ENCODE measurements around the gene KIF26B.

Gene KIF26B

DNA sequence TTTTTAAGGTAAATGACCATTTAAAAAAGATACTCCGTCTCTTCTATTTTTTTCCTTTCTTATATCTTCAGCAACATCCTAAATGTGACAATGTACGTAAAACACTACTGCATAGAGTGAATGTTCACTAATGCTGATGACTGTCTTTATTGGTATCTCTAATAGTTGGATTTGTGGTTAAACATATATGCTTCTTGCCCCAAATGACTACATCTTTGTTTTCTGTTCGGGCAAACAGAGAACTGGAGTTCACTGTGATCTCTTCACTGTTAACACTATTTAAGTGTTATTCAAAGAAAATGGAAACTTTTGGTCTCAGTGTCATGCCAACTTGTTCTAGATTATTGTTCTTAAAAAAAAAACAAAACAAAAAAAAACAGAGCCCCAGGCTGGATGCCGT lies 109.4 kb downstream of the KIF26B start:
- H3K9ac ChIP-seq (ENCODE audit: low read length), result no peak overlapping the region
- no peaks in the 10 kb centered on the region for H3K9me2 ChIP-seq (replicated peaks; ENCODE audit: insufficient read depth, low read length)
- no peaks in the 10 kb centered on the region for H3F3A ChIP-seq (ENCODE audit: insufficient read depth, low read length)
- DNase-seq, result no peak
- H4K20me1 ChIP-seq (ENCODE audit: insufficient read depth, low read length), result no peaks in the 10 kb centered on the region
- no peaks in the 10 kb centered on the region for H3K4me1 ChIP-seq (ENCODE audit: low read length)
- H3K9me3 ChIP-seq (replicated peaks; ENCODE audit: insufficient read depth, low read length), result no peaks in the 10 kb centered on the region
- H3K27ac ChIP-seq (ENCODE audit: low read length), result no peak overlapping the region
- no peaks in the 10 kb centered on the region for H3K27me3 ChIP-seq (replicated peaks; ENCODE audit: insufficient read depth, low read length)
- no peaks in the 10 kb centered on the region for H3K36me3 ChIP-seq (replicated peaks; ENCODE audit: insufficient read depth, low read length)
- no peaks in the 10 kb centered on the region for H3K79me2 ChIP-seq (ENCODE audit: low read length)
- H3K4me3 ChIP-seq (ENCODE audit: low read length), result no peak overlapping the region
- TF ChIP-seq EZH2phosphoT487 (IDR thresholded peaks at IDR 0.05; ENCODE audit: low read length), result no peak
- no peak for TF ChIP-seq EZH2 (optimal IDR thresholded peaks at IDR 0.05; ENCODE audit: low read depth, low read length)
- TF ChIP-seq, protein P1, sequence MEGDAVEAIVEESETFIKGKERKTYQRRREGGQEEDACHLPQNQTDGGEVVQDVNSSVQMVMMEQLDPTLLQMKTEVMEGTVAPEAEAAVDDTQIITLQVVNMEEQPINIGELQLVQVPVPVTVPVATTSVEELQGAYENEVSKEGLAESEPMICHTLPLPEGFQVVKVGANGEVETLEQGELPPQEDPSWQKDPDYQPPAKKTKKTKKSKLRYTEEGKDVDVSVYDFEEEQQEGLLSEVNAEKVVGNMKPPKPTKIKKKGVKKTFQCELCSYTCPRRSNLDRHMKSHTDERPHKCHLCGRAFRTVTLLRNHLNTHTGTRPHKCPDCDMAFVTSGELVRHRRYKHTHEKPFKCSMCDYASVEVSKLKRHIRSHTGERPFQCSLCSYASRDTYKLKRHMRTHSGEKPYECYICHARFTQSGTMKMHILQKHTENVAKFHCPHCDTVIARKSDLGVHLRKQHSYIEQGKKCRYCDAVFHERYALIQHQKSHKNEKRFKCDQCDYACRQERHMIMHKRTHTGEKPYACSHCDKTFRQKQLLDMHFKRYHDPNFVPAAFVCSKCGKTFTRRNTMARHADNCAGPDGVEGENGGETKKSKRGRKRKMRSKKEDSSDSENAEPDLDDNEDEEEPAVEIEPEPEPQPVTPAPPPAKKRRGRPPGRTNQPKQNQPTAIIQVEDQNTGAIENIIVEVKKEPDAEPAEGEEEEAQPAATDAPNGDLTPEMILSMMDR (IDR thresholded peaks at IDR 0.05; ENCODE audit: low read length), result no peak
- no peak overlapping the region for H3K4me2 ChIP-seq (ENCODE audit: low read depth, low read length)
- H2AFZ ChIP-seq (ENCODE audit: low read length), result no peak overlapping the region

DNA sequence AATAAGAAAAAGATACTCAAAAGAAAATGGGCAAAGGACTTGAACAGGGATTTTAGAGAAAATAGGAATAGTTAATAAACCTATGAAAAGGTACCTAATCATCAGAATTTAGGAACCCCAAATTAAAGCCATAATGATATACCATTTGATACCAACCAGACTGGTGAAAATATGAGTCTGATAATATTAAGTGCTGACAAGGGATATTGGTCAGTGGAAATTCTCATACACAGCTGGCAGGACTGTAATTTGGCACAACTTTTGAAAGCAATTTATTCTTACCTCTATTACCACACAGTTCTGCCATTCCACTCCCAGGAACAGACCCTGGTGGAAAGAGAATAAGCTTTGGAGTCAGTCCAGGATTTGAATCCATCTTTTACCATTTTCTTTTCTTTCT lies 111.3 kb downstream of the KIF26B start:
- H3K27me3 ChIP-seq (replicated peaks; ENCODE audit: insufficient read depth, low read length), result peaks cover 4% of the 10 kb centered on the region; the same call in 1 of the 2 replicates
- no peak overlapping the region for H2AFZ ChIP-seq (ENCODE audit: low read length)
- H3K9ac ChIP-seq (ENCODE audit: low read length), result no peak overlapping the region
- H3F3A ChIP-seq (ENCODE audit: insufficient read depth, low read length), result no peaks in the 10 kb centered on the region
- no peak overlapping the region for H3K4me2 ChIP-seq (ENCODE audit: low read depth, low read length)
- no peaks in the 10 kb centered on the region for H3K36me3 ChIP-seq (replicated peaks; ENCODE audit: insufficient read depth, low read length)
- TF ChIP-seq EZH2phosphoT487 (IDR thresholded peaks at IDR 0.05; ENCODE audit: low read length), result no peak
- no peak for TF ChIP-seq EZH2 (optimal IDR thresholded peaks at IDR 0.05; ENCODE audit: low read depth, low read length)
- TF ChIP-seq, protein P1 (IDR thresholded peaks at IDR 0.05; ENCODE audit: low read length), result no peak
- DNase-seq, result no peak
- H3K4me1 ChIP-seq (ENCODE audit: low read length), result no peaks in the 10 kb centered on the region
- H3K27ac ChIP-seq (ENCODE audit: low read length), result no peak overlapping the region
- H3K4me3 ChIP-seq (ENCODE audit: low read length), result no peak overlapping the region
- no peaks in the 10 kb centered on the region for H3K9me3 ChIP-seq (replicated peaks; ENCODE audit: insufficient read depth, low read length)
- H3K9me2 ChIP-seq (replicated peaks; ENCODE audit: insufficient read depth, low read length), result no peaks in the 10 kb centered on the region
- H3K79me2 ChIP-seq (ENCODE audit: low read length), result no peaks in the 10 kb centered on the region
- no peaks in the 10 kb centered on the region for H4K20me1 ChIP-seq (ENCODE audit: insufficient read depth, low read length)

DNA sequence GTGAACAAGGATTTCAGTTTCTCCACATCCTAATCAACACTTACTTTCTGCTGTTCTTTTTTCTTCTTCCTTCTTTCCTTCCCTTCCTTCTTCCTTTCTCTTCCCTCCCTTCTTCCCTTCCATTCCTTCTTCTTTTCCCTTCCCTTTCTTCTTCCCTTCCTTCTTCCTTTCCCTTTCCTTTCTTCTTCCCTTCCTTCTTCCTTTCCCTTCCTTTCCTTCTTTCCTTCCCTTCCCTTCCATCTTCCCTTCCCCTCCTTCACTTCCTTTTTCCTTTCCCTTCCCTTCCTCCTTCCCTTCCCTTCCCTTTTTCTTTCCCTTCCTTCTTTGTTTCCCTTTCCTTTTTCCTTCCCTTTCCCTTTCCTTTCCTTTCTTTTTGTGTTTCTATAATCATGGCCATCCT lies 115.3 kb downstream of the KIF26B start:
- peaks cover 4% of the 10 kb centered on the region; the same call in 1 of the 2 replicates for H3K27me3 ChIP-seq (replicated peaks; ENCODE audit: insufficient read depth, low read length)
- H3K36me3 ChIP-seq (replicated peaks; ENCODE audit: insufficient read depth, low read length), result no peaks in the 10 kb centered on the region
- H3K9ac ChIP-seq (ENCODE audit: low read length), result no peak overlapping the region
- H3K4me3 ChIP-seq (ENCODE audit: low read length), result no peak overlapping the region
- H2AFZ ChIP-seq (ENCODE audit: low read length), result no peak overlapping the region
- H3K4me1 ChIP-seq (ENCODE audit: low read length), result no peaks in the 10 kb centered on the region
- no peak overlapping the region for H3K27ac ChIP-seq (ENCODE audit: low read length)
- H3K79me2 ChIP-seq (ENCODE audit: low read length), result no peaks in the 10 kb centered on the region
- peaks cover 6% of the 10 kb centered on the region; the same call in 1 of the 2 replicates for H3F3A ChIP-seq (ENCODE audit: insufficient read depth, low read length)
- DNase-seq, result no peak
- H3K9me2 ChIP-seq (replicated peaks; ENCODE audit: insufficient read depth, low read length), result no peaks in the 10 kb centered on the region
- TF ChIP-seq EZH2 (optimal IDR thresholded peaks at IDR 0.05; ENCODE audit: low read depth, low read length) (no peak), EZH2phosphoT487 (IDR thresholded peaks at IDR 0.05; ENCODE audit: low read length) (no peak)
- TF ChIP-seq, protein P1 (IDR thresholded peaks at IDR 0.05; ENCODE audit: low read length), result no peak
- H4K20me1 ChIP-seq (ENCODE audit: insufficient read depth, low read length), result no peaks in the 10 kb centered on the region
- no peaks in the 10 kb centered on the region for H3K9me3 ChIP-seq (replicated peaks; ENCODE audit: insufficient read depth, low read length)
- H3K4me2 ChIP-seq (ENCODE audit: low read depth, low read length), result no peak overlapping the region

All from MM.1S (cell line).